Osteoblast (primary cell): ENCODE data around the gene WWOX. TPM values are rescaled to one million over a fixed set of nuclear protein-coding genes. Genes with fewer than 3 reads are reported as not detected.

Experiments
- DNase-seq: peaks from one replicate; pipeline ENCODE4 v3.0.0; 2011; ENCODE audit warnings: low spot score, mixed read lengths; ENCODE audit not compliant: insufficient read length; ENCODE audit errors: missing footprints
- H2AFZ ChIP-seq: 2 replicates; pipeline ENCODE4 v1.6.0; 2011; ENCODE audit warnings: mild to moderate bottlenecking, low read length
- H3K27ac ChIP-seq: 2 replicates; pipeline ENCODE4 v1.5.1; 2011; ENCODE audit warnings: mild to moderate bottlenecking, low read depth, low read length, moderate library complexity
- H3K27me3 ChIP-seq: 2 replicates; pipeline ENCODE4 v1.6.0; 2012; ENCODE audit warnings: mild to moderate bottlenecking, control low read depth, inconsistent platforms, low read length, moderate library complexity; ENCODE audit not compliant: insufficient read depth
- H3K36me3 ChIP-seq: 2 replicates; pipeline ENCODE4 v1.5.1; 2011; ENCODE audit warnings: mild to moderate bottlenecking, low read length, control low read depth, moderate library complexity; ENCODE audit not compliant: insufficient read depth
- H3K4me1 ChIP-seq: 2 replicates; pipeline ENCODE4 v1.5.1; 2011; ENCODE audit warnings: mild to moderate bottlenecking, low read length, control low read depth, moderate library complexity; ENCODE audit not compliant: insufficient read depth
- H3K4me2 ChIP-seq: 2 replicates; pipeline ENCODE4 v1.6.0; 2011; ENCODE audit warnings: mild to moderate bottlenecking, low read length; ENCODE audit not compliant: insufficient read depth
- H3K4me3 ChIP-seq: fragments of 200-600 bp; sonication (generic); 3 replicates; pipeline ENCODE4 v1.5.1; 2012; ENCODE audit warnings: mild to moderate bottlenecking, low read length, inconsistent platforms; ENCODE audit not compliant: insufficient read depth
- H3K79me2 ChIP-seq: 2 replicates; pipeline ENCODE4 v1.6.0; 2012; ENCODE audit warnings: mild to moderate bottlenecking, low read length, control low read depth, inconsistent platforms; ENCODE audit not compliant: insufficient read depth
- H3K9me3 ChIP-seq: 2 replicates; pipeline ENCODE4 v1.5.1; 2011; ENCODE audit warnings: low read depth, low read length, control low read depth
- H4K20me1 ChIP-seq: 2 replicates; pipeline ENCODE4 v1.6.0; 2012; ENCODE audit warnings: mild to moderate bottlenecking, low read length, control low read depth; ENCODE audit not compliant: insufficient read depth
- CTCF ChIP-seq: IDR thresholded peaks from 2 replicates; pipeline ENCODE4 v1.5.1; 2011; ENCODE audit warnings: mild to moderate bottlenecking, low read depth, low read length, moderate library complexity; ENCODE audit errors: extremely low read depth
- total RNA-seq: library from RNA; depleted of rRNA; stranded (reverse); fragments of >200 nt; gene quantifications from 2 replicates; pipeline ENCODE4 v1.2.3, GENCODE V29; 2012

WWOX gene
- total RNA-seq, 1 donor = 23.9 TPM

GRCh38 chr16:78092758-78093157 is 6.7 kb upstream of the WWOX start:
- TF ChIP-seq CTCF = no peak
- H3K9me3 ChIP-seq = no peaks in the 10 kb centered on the region
- no peak overlapping the region for H3K27ac ChIP-seq
- H3K4me2 ChIP-seq = no peak overlapping the region
- H3K27me3 ChIP-seq = peaks cover 2% of the 10 kb centered on the region
- no peaks in the 10 kb centered on the region for H4K20me1 ChIP-seq
- no peaks in the 10 kb centered on the region for H3K4me1 ChIP-seq
- no peaks in the 10 kb centered on the region for H3K36me3 ChIP-seq
- no peak overlapping the region for H3K4me3 ChIP-seq
- H3K79me2 ChIP-seq = no peaks in the 10 kb centered on the region
- DNase-seq = no peak
- no peak overlapping the region for H2AFZ ChIP-seq

DNA sequence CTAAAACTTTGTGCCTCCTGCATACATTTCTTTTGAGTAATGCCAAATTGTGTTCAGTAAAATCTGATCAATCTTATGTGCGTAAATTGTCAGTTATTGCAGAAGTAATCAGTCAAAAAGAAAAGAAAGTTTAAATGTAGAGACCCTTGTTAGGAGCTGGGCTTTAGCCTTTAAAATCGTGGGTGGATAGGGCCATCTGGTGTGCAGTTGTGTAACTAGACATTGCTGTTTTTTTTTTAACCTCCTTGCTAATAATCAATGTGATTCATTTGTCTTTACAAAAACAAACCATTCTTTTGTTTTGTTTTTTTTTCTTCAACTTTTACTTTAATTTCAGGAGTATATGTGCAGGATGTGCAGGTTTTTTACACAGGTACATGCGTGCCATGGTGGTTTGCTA is 5.3 kb upstream of the WWOX start:
- Histone ChIP-seq H3K4me1 (no peaks in the 10 kb centered on the region), H3K79me2 (no peaks in the 10 kb centered on the region), H3K4me2 (no peak overlapping the region), H3K27me3 (peaks cover 2% of the 10 kb centered on the region), H3K36me3 (no peaks in the 10 kb centered on the region), H4K20me1 (no peaks in the 10 kb centered on the region), H2AFZ (no peak overlapping the region), H3K9me3 (no peaks in the 10 kb centered on the region), H3K27ac (no peak overlapping the region), H3K4me3 (no peak overlapping the region)
- TF ChIP-seq CTCF = no peak
- no peak for DNase-seq

- peaks cover 2% of the 10 kb centered on the region for H3K27me3 ChIP-seq
- no peak for TF ChIP-seq CTCF
- H3K9me3 ChIP-seq = no peaks in the 10 kb centered on the region
- H3K4me3 ChIP-seq = no peak overlapping the region
- peaks cover under 1% of the 10 kb centered on the region for H3K4me1 ChIP-seq
- H3K36me3 ChIP-seq = no peaks in the 10 kb centered on the region
- no peaks in the 10 kb centered on the region for H3K79me2 ChIP-seq
- no peaks in the 10 kb centered on the region for H4K20me1 ChIP-seq
- H2AFZ ChIP-seq = no peak overlapping the region
- no peak for DNase-seq
- H3K27ac ChIP-seq = no peak overlapping the region
- H3K4me2 ChIP-seq = no peak overlapping the region
Measured at GRCh38 chr16:78094998-78095397, 4.5 kb upstream of the WWOX start.

GRCh38 chr16:78096386-78096785 is 3.1 kb upstream of the WWOX start:
- H3K27ac ChIP-seq = no peak overlapping the region
- peaks cover 2% of the 10 kb centered on the region for H3K27me3 ChIP-seq
- no peaks in the 10 kb centered on the region for H4K20me1 ChIP-seq
- H3K36me3 ChIP-seq = no peaks in the 10 kb centered on the region
- no peak overlapping the region for H3K4me3 ChIP-seq
- H3K4me1 ChIP-seq = peaks cover 5% of the 10 kb centered on the region
- no peaks in the 10 kb centered on the region for H3K79me2 ChIP-seq
- H2AFZ ChIP-seq = no peak overlapping the region
- TF ChIP-seq CTCF = no peak
- no peaks in the 10 kb centered on the region for H3K9me3 ChIP-seq
- no peak overlapping the region for H3K4me2 ChIP-seq
- no peak for DNase-seq
